Neural cell (in vitro differentiated cells): ENCODE results near the gene TUB. TPM values are rescaled to one million over a fixed set of nuclear protein-coding genes. Genes with fewer than 3 reads are reported as not detected.

Source experiments
- H2AFZ ChIP-seq: fragments of 200-600, 300-800 bp; sonication (generic), shearing (Covaris generic); 2 replicates; pipeline ENCODE4 v1.6.0; 2014; ENCODE audit warnings: low read depth, mild to moderate bottlenecking, antibody characterized with exemption, low read length, moderate library complexity
- H3F3A ChIP-seq: fragments of 200-600 bp; shearing (Covaris generic); 2 replicates; pipeline ENCODE4 v1.6.1; 2016; ENCODE audit warnings: mild to moderate bottlenecking, moderate library complexity, mixed read lengths, antibody characterized with exemption, low read length; ENCODE audit not compliant: insufficient read depth, poor library complexity, severe bottlenecking
- H3K27ac ChIP-seq: fragments of 200-600, 300-800 bp; sonication (generic), shearing (Covaris generic); 2 replicates; pipeline ENCODE4 v1.5.1; 2014; ENCODE audit warnings: mild to moderate bottlenecking, low read length, moderate library complexity
- H3K27me3 ChIP-seq: fragments of 300-800, 200-600 bp; sonication (generic), shearing (Covaris generic); 2 replicates; pipeline ENCODE4 v1.6.0; 2014; ENCODE audit warnings: mild to moderate bottlenecking, low read depth, low read length, moderate library complexity; ENCODE audit not compliant: insufficient read depth
- H3K36me3 ChIP-seq: fragments of 300-800, 200-600 bp; sonication (generic), shearing (Covaris generic); 2 replicates; pipeline ENCODE4 v1.5.1; 2014; ENCODE audit warnings: mild to moderate bottlenecking, antibody characterized with exemption, low read length, moderate library complexity; ENCODE audit not compliant: insufficient read depth
- H3K4me2 ChIP-seq: fragments of 300-800, 200-600 bp; sonication (generic), shearing (Covaris generic); 2 replicates; pipeline ENCODE4 v1.6.0; 2014; ENCODE audit warnings: mild to moderate bottlenecking, low read length
- H3K4me3 ChIP-seq: fragments of 300-800, 200-600 bp; sonication (generic), shearing (Covaris generic); 2 replicates; pipeline ENCODE4 v1.5.1; 2014; ENCODE audit warnings: mild to moderate bottlenecking, low read length, moderate library complexity
- H3K79me2 ChIP-seq: fragments of 200-600 bp; shearing (Covaris generic); replicated peaks from 2 replicates; pipeline ENCODE4 v1.6.0; 2014; ENCODE audit warnings: mild to moderate bottlenecking, low read length, moderate library complexity; ENCODE audit not compliant: insufficient read depth
- H3K9ac ChIP-seq: fragments of 300-800, 200-600 bp; sonication (generic), shearing (Covaris generic); 2 replicates; pipeline ENCODE4 v1.6.1; 2016; ENCODE audit warnings: mild to moderate bottlenecking, low read length, mixed read lengths
- H3K9me2 ChIP-seq: fragments of 200-600 bp; shearing (Covaris generic); 2 replicates; pipeline ENCODE4 v1.6.1; 2016; ENCODE audit warnings: mild to moderate bottlenecking, low read length, mixed read lengths; ENCODE audit not compliant: insufficient read depth
- H3K9me3 ChIP-seq: fragments of 200-600, 300-800 bp; sonication (generic), shearing (Covaris generic); 2 replicates; pipeline ENCODE4 v1.6.1; 2016; ENCODE audit warnings: mild to moderate bottlenecking, mixed run types, low read length, moderate library complexity, mixed read lengths
- H4K20me1 ChIP-seq: fragments of 200-600 bp; shearing (Covaris generic); 2 replicates; pipeline ENCODE4 v1.6.1; 2016; ENCODE audit warnings: mild to moderate bottlenecking, mixed run types; ENCODE audit not compliant: insufficient read depth
- EP300 ChIP-seq: fragments of 450-650 bp; conservative IDR thresholded peaks from 2 replicates; pipeline ENCODE4 v1.6.1; 2014; ENCODE audit warnings: antibody characterized with exemption, mild to moderate bottlenecking, moderate library complexity; ENCODE audit not compliant: poor library complexity, severe bottlenecking
- EZH2 ChIP-seq: fragments of 200-600, 300-800 bp; shearing (Covaris generic), sonication (generic); IDR thresholded peaks from 2 replicates; pipeline ENCODE4 v1.6.1; 2014; ENCODE audit warnings: antibody characterized with exemption, low read length, borderline replicate concordance, mild to moderate bottlenecking; ENCODE audit not compliant: insufficient read depth, poor library complexity, severe bottlenecking
- MXI1 ChIP-seq: fragments of 450-650 bp; conservative IDR thresholded peaks from 2 replicates; pipeline ENCODE4 v1.6.1; 2014; ENCODE audit warnings: antibody characterized with exemption, mild to moderate bottlenecking; ENCODE audit not compliant: poor library complexity, severe bottlenecking
- POLR2AphosphoS5 ChIP-seq: IDR thresholded peaks from 2 replicates; pipeline ENCODE4 v1.6.1; 2012
- RAD21 ChIP-seq: fragments of 450-650 bp; conservative IDR thresholded peaks from 2 replicates; pipeline ENCODE4 v1.6.1; 2014; ENCODE audit warnings: antibody characterized with exemption, mild to moderate bottlenecking, moderate library complexity
- REST ChIP-seq: IDR thresholded peaks from 2 replicates; pipeline ENCODE4 v1.6.1; 2012; ENCODE audit warnings: borderline replicate concordance
- SMC3 ChIP-seq: fragments of 450-650 bp; conservative IDR thresholded peaks from 2 replicates; pipeline ENCODE4 v1.6.1; 2014; ENCODE audit warnings: antibody characterized with exemption, mild to moderate bottlenecking, moderate library complexity; ENCODE audit not compliant: poor library complexity
- TAF1 ChIP-seq: IDR thresholded peaks from 2 replicates; pipeline ENCODE4 v1.6.1; 2012; ENCODE audit warnings: low read depth
- polyA plus RNA-seq: library from polyadenylated mRNA; depleted of rRNA; stranded (reverse); fragments of >200 nt; gene quantifications from 2 replicates; pipeline ENCODE4 v1.2.3, GENCODE V29; 2014
- TF ChIP-seq, protein P1 (sequence below): fragments of 450-650 bp; IDR thresholded peaks from 2 replicates; pipeline ENCODE4 v1.5.1; 2014; ENCODE audit warnings: antibody characterized with exemption, mild to moderate bottlenecking, moderate library complexity; ENCODE audit not compliant: poor library complexity, severe bottlenecking

TUB gene
- polyA plus RNA-seq, 1 donor from 2014 or later: 125 TPM

- Histone ChIP-seq H3K4me3 (peak overlapping the region; percentile 88), H3K9ac (peak overlapping the region; percentile 84), H3K27ac (peak overlapping the region; percentile 91)
These were observed 2.9 kb downstream of the TUB start for GRCh38 chr11:8083871-8084281.

GRCh38 chr11:8084352-8084751 lies 3.3 kb downstream of the TUB start:
- H3K27ac ChIP-seq: peak overlapping the region; percentile 91
- TF ChIP-seq REST: no peak
- no peak for TF ChIP-seq RAD21
- TF ChIP-seq SMC3: no peak
- no peak for TF ChIP-seq EP300
- no peak for TF ChIP-seq POLR2AphosphoS5
- no peak for TF ChIP-seq MXI1
- no peak for TF ChIP-seq EZH2
- TF ChIP-seq TAF1: no peak

More at GRCh38 chr11:8083871-8084281, 2.9 kb downstream of the TUB start:
- TF ChIP-seq REST (no peak), POLR2AphosphoS5 (no peak), RAD21 (no peak), SMC3 (no peak), MXI1 (peak; percentile 77), TAF1 (no peak), EZH2 (no peak), EP300 (peak; percentile 56)
- TF ChIP-seq, protein P1, sequence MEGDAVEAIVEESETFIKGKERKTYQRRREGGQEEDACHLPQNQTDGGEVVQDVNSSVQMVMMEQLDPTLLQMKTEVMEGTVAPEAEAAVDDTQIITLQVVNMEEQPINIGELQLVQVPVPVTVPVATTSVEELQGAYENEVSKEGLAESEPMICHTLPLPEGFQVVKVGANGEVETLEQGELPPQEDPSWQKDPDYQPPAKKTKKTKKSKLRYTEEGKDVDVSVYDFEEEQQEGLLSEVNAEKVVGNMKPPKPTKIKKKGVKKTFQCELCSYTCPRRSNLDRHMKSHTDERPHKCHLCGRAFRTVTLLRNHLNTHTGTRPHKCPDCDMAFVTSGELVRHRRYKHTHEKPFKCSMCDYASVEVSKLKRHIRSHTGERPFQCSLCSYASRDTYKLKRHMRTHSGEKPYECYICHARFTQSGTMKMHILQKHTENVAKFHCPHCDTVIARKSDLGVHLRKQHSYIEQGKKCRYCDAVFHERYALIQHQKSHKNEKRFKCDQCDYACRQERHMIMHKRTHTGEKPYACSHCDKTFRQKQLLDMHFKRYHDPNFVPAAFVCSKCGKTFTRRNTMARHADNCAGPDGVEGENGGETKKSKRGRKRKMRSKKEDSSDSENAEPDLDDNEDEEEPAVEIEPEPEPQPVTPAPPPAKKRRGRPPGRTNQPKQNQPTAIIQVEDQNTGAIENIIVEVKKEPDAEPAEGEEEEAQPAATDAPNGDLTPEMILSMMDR: no peak
- Histone ChIP-seq H4K20me1 (no peaks in the 10 kb centered on the region), H3K36me3 (no peaks in the 10 kb centered on the region), H3K9me2 (no peaks in the 10 kb centered on the region), H3K79me2 (peaks cover 58% of the 10 kb centered on the region), H3K27me3 (no peaks in the 10 kb centered on the region), H3K9me3 (no peaks in the 10 kb centered on the region), H2AFZ (no peak overlapping the region), H3K4me2 (peak overlapping the region; percentile 91), H3F3A (peaks cover 3% of the 10 kb centered on the region)

More at GRCh38 chr11:8084352-8084751, 3.3 kb downstream of the TUB start:
- H3K27me3 ChIP-seq: no peaks in the 10 kb centered on the region
- H3K4me3 ChIP-seq: peak overlapping the region; percentile 88
- peaks cover 58% of the 10 kb centered on the region for H3K79me2 ChIP-seq
- no peaks in the 10 kb centered on the region for H4K20me1 ChIP-seq
- no peaks in the 10 kb centered on the region for H3K9me2 ChIP-seq
- peak overlapping the region; percentile 91 for H3K4me2 ChIP-seq
- H3K36me3 ChIP-seq: no peaks in the 10 kb centered on the region
- H3K9ac ChIP-seq: peak overlapping the region; percentile 84
- no peak overlapping the region for H2AFZ ChIP-seq
- peaks cover 3% of the 10 kb centered on the region for H3F3A ChIP-seq
- H3K9me3 ChIP-seq: no peaks in the 10 kb centered on the region
